ENCODE measurements around the gene RALBP1. TPM values are rescaled to one million over a fixed set of nuclear protein-coding genes. Genes with fewer than 3 reads are reported as not detected.

RALBP1 gene
- total RNA-seq, 1 donor, result 77.2 TPM

- no peak for DNase-seq (ENCODE audit: low read depth)
- TF ChIP-seq, protein P1, sequence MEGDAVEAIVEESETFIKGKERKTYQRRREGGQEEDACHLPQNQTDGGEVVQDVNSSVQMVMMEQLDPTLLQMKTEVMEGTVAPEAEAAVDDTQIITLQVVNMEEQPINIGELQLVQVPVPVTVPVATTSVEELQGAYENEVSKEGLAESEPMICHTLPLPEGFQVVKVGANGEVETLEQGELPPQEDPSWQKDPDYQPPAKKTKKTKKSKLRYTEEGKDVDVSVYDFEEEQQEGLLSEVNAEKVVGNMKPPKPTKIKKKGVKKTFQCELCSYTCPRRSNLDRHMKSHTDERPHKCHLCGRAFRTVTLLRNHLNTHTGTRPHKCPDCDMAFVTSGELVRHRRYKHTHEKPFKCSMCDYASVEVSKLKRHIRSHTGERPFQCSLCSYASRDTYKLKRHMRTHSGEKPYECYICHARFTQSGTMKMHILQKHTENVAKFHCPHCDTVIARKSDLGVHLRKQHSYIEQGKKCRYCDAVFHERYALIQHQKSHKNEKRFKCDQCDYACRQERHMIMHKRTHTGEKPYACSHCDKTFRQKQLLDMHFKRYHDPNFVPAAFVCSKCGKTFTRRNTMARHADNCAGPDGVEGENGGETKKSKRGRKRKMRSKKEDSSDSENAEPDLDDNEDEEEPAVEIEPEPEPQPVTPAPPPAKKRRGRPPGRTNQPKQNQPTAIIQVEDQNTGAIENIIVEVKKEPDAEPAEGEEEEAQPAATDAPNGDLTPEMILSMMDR (IDR thresholded peaks at IDR 0.05; ENCODE audit: insufficient read depth, low read length), result no peak
- H3K4me3 ChIP-seq (ENCODE audit: low read depth, low read length), result no peak overlapping the region
Measured at GRCh38 chr18:9557250-9557943, 82.1 kb downstream of the RALBP1 start.

DNA sequence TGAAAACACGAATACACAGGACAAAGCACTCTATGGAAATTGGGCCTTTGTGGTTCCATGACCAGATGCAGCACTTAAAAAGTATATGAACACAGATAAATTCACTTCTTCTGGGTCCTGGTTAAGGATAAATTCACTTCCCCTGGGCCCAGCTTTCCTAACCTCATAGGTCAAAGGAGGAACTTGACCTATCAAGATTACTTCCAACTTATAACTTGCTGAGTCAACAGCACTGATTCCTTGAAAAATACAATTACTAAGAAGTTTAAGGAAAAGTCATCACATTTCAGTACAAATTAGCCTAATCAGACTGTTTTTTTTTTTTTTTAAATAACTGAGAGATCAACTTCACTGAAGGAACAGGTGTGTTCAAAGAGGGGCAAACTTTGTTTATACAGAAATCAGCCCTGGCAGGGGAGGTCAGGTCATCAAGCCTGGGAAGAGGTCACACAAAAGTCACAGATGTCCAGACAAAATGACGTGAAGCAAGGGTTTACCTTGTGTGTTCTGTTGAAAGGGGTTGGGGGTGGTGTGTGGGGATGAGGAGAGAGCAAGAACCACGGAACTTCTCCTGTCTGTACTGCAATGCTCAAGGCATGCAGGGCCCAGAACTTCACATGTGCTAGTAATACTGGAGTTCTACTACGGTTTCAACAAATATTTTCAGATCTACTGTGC lies 83.2 kb downstream of the RALBP1 start:
- no peak for DNase-seq (ENCODE audit: low read depth)
- TF ChIP-seq, protein P1 (IDR thresholded peaks at IDR 0.05; ENCODE audit: insufficient read depth, low read length), result no peak
- H3K4me3 ChIP-seq (ENCODE audit: low read depth, low read length), result no peak overlapping the region

- no peak overlapping the region for H3K4me3 ChIP-seq (ENCODE audit: low read depth, low read length)
- TF ChIP-seq, protein P1 (IDR thresholded peaks at IDR 0.05; ENCODE audit: insufficient read depth, low read length), result no peak
- DNase-seq (ENCODE audit: low read depth), result no peak
Measured at GRCh38 chr18:9559253-9559652, 83.9 kb downstream of the RALBP1 start.

GRCh38 chr18:9561759-9562158 lies 86.4 kb downstream of the RALBP1 start:
- no peak overlapping the region for H3K4me3 ChIP-seq (ENCODE audit: low read depth, low read length)
- DNase-seq (ENCODE audit: low read depth), result no peak
- TF ChIP-seq, protein P1 (IDR thresholded peaks at IDR 0.05; ENCODE audit: insufficient read depth, low read length), result no peak

DNA sequence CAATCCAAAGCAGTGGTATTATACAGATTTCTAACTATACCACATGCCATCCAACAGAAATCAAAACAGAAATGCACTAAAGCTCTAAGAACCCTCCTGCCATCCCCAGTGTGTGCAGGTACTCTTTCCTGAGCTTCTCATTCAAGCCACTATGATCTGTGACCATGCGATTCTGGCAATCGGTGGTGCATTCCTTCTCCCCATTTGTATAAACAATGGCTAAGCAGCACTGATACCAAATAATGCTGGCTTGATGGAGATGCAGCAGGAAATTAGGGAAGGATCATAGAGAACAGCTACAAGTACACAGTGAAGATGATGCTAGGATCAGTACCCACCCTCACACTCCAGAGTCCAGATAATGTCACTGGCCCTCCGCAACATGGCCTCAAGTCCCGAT lies 87.3 kb downstream of the RALBP1 start:
- no peak overlapping the region for H3K4me3 ChIP-seq (ENCODE audit: low read depth, low read length)
- no peak for DNase-seq (ENCODE audit: low read depth)
- TF ChIP-seq, protein P1 (IDR thresholded peaks at IDR 0.05; ENCODE audit: insufficient read depth, low read length), result no peak

GRCh38 chr18:9563331-9563730 lies 88.0 kb downstream of the RALBP1 start:
- TF ChIP-seq, protein P1 (IDR thresholded peaks at IDR 0.05; ENCODE audit: insufficient read depth, low read length), result no peak
- no peak for DNase-seq (ENCODE audit: low read depth)
- H3K4me3 ChIP-seq (ENCODE audit: low read depth, low read length), result no peak overlapping the region

Measured in fibroblast of the aortic adventitia (primary cell).